Fibroblast of mammary gland (primary cell): ENCODE measurements around the gene RFPL3.

ENCODE experiments used
- DNase-seq: peaks from one replicate; pipeline ENCODE4 v3.0.0-alpha.2; 2010; ENCODE audit warnings: low read depth
- H3K4me3 ChIP-seq: 2 replicates; pipeline ENCODE4 v1.5.1; 2011; ENCODE audit warnings: low read depth, mild to moderate bottlenecking, low read length, moderate library complexity; ENCODE audit not compliant: control insufficient read depth
- TF ChIP-seq, protein P1 (sequence below): conservative IDR thresholded peaks from 2 replicates; pipeline ENCODE4 v1.5.1; 2011; ENCODE audit warnings: low read depth, low read length, inconsistent platforms; ENCODE audit not compliant: control insufficient read depth, insufficient read depth

RFPL3 gene

GRCh38 chr22:32395107-32395506 lies 37.4 kb downstream of the RFPL3 start:
- H3K4me3 ChIP-seq = no peak overlapping the region
- DNase-seq = no peak
- TF ChIP-seq, protein P1, sequence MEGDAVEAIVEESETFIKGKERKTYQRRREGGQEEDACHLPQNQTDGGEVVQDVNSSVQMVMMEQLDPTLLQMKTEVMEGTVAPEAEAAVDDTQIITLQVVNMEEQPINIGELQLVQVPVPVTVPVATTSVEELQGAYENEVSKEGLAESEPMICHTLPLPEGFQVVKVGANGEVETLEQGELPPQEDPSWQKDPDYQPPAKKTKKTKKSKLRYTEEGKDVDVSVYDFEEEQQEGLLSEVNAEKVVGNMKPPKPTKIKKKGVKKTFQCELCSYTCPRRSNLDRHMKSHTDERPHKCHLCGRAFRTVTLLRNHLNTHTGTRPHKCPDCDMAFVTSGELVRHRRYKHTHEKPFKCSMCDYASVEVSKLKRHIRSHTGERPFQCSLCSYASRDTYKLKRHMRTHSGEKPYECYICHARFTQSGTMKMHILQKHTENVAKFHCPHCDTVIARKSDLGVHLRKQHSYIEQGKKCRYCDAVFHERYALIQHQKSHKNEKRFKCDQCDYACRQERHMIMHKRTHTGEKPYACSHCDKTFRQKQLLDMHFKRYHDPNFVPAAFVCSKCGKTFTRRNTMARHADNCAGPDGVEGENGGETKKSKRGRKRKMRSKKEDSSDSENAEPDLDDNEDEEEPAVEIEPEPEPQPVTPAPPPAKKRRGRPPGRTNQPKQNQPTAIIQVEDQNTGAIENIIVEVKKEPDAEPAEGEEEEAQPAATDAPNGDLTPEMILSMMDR = no peak

GRCh38 chr22:32396255-32396654 lies 38.6 kb downstream of the RFPL3 start:
- H3K4me3 ChIP-seq = no peak overlapping the region
- TF ChIP-seq, protein P1 = no peak
- no peak for DNase-seq

DNA sequence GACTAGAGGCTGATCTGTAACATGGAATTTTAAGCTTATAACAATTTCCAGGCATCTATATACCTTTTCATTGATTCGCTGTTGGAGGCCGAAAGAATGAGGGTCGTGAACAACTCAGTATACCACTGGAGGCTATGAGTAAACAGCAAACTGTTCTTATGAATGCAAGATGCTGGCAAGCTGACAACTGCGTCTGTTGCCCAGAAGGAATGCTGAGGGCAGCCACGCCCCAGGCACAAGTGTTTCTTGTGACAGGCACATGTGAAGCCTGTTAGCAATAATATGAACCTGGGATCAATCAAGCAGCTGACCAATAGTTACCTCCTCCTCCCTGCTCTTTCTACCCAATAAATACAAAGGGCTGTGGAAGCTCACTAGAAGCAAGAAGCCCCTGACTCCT lies 39.1 kb downstream of the RFPL3 start:
- no peak overlapping the region for H3K4me3 ChIP-seq
- DNase-seq = peak; percentile 53
- TF ChIP-seq, protein P1 = no peak

DNA sequence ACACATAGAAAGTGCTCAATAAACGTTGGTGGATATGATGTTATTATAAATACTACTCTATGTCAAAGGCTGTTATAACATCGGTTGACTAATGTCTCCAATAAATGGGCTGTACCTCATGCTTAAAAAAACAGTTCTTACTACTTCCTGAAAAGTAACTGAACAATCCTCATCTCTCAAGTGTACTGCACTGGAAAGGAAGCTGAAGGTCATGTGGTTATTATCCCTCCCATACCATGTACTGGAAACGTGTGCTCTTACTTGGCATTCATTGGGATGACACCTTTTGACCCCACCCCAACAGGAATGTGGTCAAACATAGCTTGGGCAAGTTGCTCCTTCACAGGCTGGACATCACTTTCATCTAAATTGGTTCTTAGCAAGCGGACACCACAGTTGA lies 43.8 kb downstream of the RFPL3 start:
- TF ChIP-seq, protein P1 = no peak
- H3K4me3 ChIP-seq = no peak overlapping the region
- no peak for DNase-seq

GRCh38 chr22:32404021-32404420 lies 46.4 kb downstream of the RFPL3 start:
- TF ChIP-seq, protein P1 = no peak

GRCh38 chr22:32407312-32407711 lies 49.6 kb downstream of the RFPL3 start:
- DNase-seq = no peak
- TF ChIP-seq, protein P1 = no peak
- H3K4me3 ChIP-seq = no peak overlapping the region

More at GRCh38 chr22:32404021-32404420, 46.4 kb downstream of the RFPL3 start:
- H3K4me3 ChIP-seq = no peak overlapping the region
- DNase-seq = no peak

DNA sequence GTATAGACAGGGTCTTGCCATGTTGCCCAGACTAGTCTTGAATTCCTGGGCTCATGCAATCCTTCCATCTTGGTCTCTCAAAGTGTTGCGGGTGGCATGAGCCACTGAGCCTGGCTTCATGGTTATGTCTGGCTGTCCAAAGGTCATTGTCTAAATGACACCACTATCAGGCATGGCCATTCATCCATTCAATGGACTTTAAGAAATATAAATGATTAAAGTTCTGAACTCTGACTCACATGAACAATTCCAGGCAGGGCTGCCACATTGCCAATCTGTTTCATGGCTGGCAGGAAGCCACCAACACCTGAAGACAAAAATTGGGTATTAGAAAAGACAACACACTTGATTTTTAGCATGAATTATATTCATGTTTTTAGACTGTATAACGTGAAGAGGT lies 50.3 kb downstream of the RFPL3 start:
- TF ChIP-seq, protein P1 = no peak
- no peak for DNase-seq
- H3K4me3 ChIP-seq = no peak overlapping the region
